Measurements from ENCODE around the gene MTHFD1L.

Gene MTHFD1L

GRCh38 chr6:151140767-151141166 is 275.3 kb downstream of the MTHFD1L start:
- Histone ChIP-seq H3K4me1 (ENCODE audit: insufficient read depth, low read length) (no peaks in the 10 kb centered on the region), H3K27ac (ENCODE audit: low read length) (no peak overlapping the region), H3K4me2 (ENCODE audit: insufficient read depth, low read length) (no peak overlapping the region), H3K4me3 (ENCODE audit: low read depth in 1 of 2, low read length in 2 of 2) (no peak overlapping the region), H3K79me2 (ENCODE audit: insufficient read depth, low read length) (no peaks in the 10 kb centered on the region), H4K20me1 (ENCODE audit: insufficient read depth, low read length) (no peaks in the 10 kb centered on the region), H3K9ac (ENCODE audit: low read depth, low read length) (no peak overlapping the region), H3K36me3 (ENCODE audit: insufficient read depth, low read length) (no peaks in the 10 kb centered on the region), H3K27me3 (ENCODE audit: insufficient read depth, low read length, poor library complexity) (no peaks in the 10 kb centered on the region), H3K9me3 (ENCODE audit: insufficient read depth, low read length, severe bottlenecking) (no peaks in the 10 kb centered on the region), H2AFZ (ENCODE audit: low read depth, low read length) (no peak overlapping the region)
- DNase-seq (no peak), ATAC-seq (ENCODE audit: insufficient read depth, low read depth) (no peak)
- no peak for TF ChIP-seq CTCF (IDR thresholded peaks at IDR 0.05; ENCODE audit: borderline replicate concordance, extremely low read depth, low read length, poor library complexity, severe bottlenecking)
- no peak for TF ChIP-seq EZH2 (IDR thresholded peaks at IDR 0.05; ENCODE audit: borderline replicate concordance, low read depth, low read length, severe bottlenecking)

- H3K4me3 ChIP-seq (ENCODE audit: low read depth in 1 of 2, low read length in 2 of 2), result no peak overlapping the region
- no peak overlapping the region for H3K9ac ChIP-seq (ENCODE audit: low read depth, low read length)
- no peak overlapping the region for H3K4me2 ChIP-seq (ENCODE audit: insufficient read depth, low read length)
- H2AFZ ChIP-seq (ENCODE audit: low read depth, low read length), result no peak overlapping the region
- TF ChIP-seq CTCF (IDR thresholded peaks at IDR 0.05; ENCODE audit: borderline replicate concordance, extremely low read depth, low read length, poor library complexity, severe bottlenecking) (no peak), EZH2 (IDR thresholded peaks at IDR 0.05; ENCODE audit: borderline replicate concordance, low read depth, low read length, severe bottlenecking) (no peak)
- no peak overlapping the region for H3K27ac ChIP-seq (ENCODE audit: low read length)
- ATAC-seq (ENCODE audit: insufficient read depth, low read depth) (no peak), DNase-seq (no peak)
- H3K36me3 ChIP-seq (ENCODE audit: insufficient read depth, low read length), result no peaks in the 10 kb centered on the region
- H3K79me2 ChIP-seq (ENCODE audit: insufficient read depth, low read length), result no peaks in the 10 kb centered on the region
- H3K9me3 ChIP-seq (ENCODE audit: insufficient read depth, low read length, severe bottlenecking), result no peaks in the 10 kb centered on the region
- no peaks in the 10 kb centered on the region for H3K27me3 ChIP-seq (ENCODE audit: insufficient read depth, low read length, poor library complexity)
- H3K4me1 ChIP-seq (ENCODE audit: insufficient read depth, low read length), result no peaks in the 10 kb centered on the region
- no peaks in the 10 kb centered on the region for H4K20me1 ChIP-seq (ENCODE audit: insufficient read depth, low read length)
Observed at GRCh38 chr6:151141685-151142084, 276.2 kb downstream of the MTHFD1L start.

- Histone ChIP-seq H3K27ac (ENCODE audit: low read length) (no peak overlapping the region), H2AFZ (ENCODE audit: low read depth, low read length) (no peak overlapping the region), H3K9me3 (ENCODE audit: insufficient read depth, low read length, severe bottlenecking) (no peaks in the 10 kb centered on the region), H3K4me3 (ENCODE audit: low read depth in 1 of 2, low read length in 2 of 2) (no peak overlapping the region), H3K36me3 (ENCODE audit: insufficient read depth, low read length) (no peaks in the 10 kb centered on the region), H3K27me3 (ENCODE audit: insufficient read depth, low read length, poor library complexity) (no peaks in the 10 kb centered on the region), H3K79me2 (ENCODE audit: insufficient read depth, low read length) (no peaks in the 10 kb centered on the region), H4K20me1 (ENCODE audit: insufficient read depth, low read length) (no peaks in the 10 kb centered on the region), H3K4me2 (ENCODE audit: insufficient read depth, low read length) (no peak overlapping the region), H3K9ac (ENCODE audit: low read depth, low read length) (no peak overlapping the region), H3K4me1 (ENCODE audit: insufficient read depth, low read length) (no peaks in the 10 kb centered on the region)
- ATAC-seq (ENCODE audit: insufficient read depth, low read depth) (peak; percentile 45; the same call in 2 of the 3 replicates), DNase-seq (peak; percentile 5)
- TF ChIP-seq CTCF (IDR thresholded peaks at IDR 0.05; ENCODE audit: borderline replicate concordance, extremely low read depth, low read length, poor library complexity, severe bottlenecking) (no peak), EZH2 (IDR thresholded peaks at IDR 0.05; ENCODE audit: borderline replicate concordance, low read depth, low read length, severe bottlenecking) (no peak)
Observed at GRCh38 chr6:151142676-151143075, 277.2 kb downstream of the MTHFD1L start.

GRCh38 chr6:151143337-151143736 is 277.8 kb downstream of the MTHFD1L start:
- Histone ChIP-seq H3K4me3 (ENCODE audit: low read depth in 1 of 2, low read length in 2 of 2) (no peak overlapping the region), H3K36me3 (ENCODE audit: insufficient read depth, low read length) (no peaks in the 10 kb centered on the region), H3K9me3 (ENCODE audit: insufficient read depth, low read length, severe bottlenecking) (no peaks in the 10 kb centered on the region), H3K27ac (ENCODE audit: low read length) (no peak overlapping the region), H3K79me2 (ENCODE audit: insufficient read depth, low read length) (no peaks in the 10 kb centered on the region), H3K9ac (ENCODE audit: low read depth, low read length) (no peak overlapping the region), H2AFZ (ENCODE audit: low read depth, low read length) (no peak overlapping the region), H3K4me2 (ENCODE audit: insufficient read depth, low read length) (no peak overlapping the region), H3K4me1 (ENCODE audit: insufficient read depth, low read length) (no peaks in the 10 kb centered on the region), H4K20me1 (ENCODE audit: insufficient read depth, low read length) (no peaks in the 10 kb centered on the region), H3K27me3 (ENCODE audit: insufficient read depth, low read length, poor library complexity) (no peaks in the 10 kb centered on the region)
- TF ChIP-seq EZH2 (IDR thresholded peaks at IDR 0.05; ENCODE audit: borderline replicate concordance, low read depth, low read length, severe bottlenecking), result no peak
- DNase-seq (no peak), ATAC-seq (ENCODE audit: insufficient read depth, low read depth) (no peak)

Measured in DND-41 (cell line).